Activated CD8-positive, alpha-beta memory T cell treated with anti-CD3 and anti-CD28 coated beads for 24 hours (primary cell): ENCODE results near the gene NLRC3.
A peak's percentile ranks its signal among the peaks of the same experiment; 100 is the strongest.
"Not testable (repeated sequence)": the region's sequence is repeated elsewhere in the genome, so short reads cannot be mapped to it uniquely, and the experiment has no call there.

Experiments used
- DNase-seq: peaks from one replicate; pipeline ENCODE4 v3.0.0-alpha.2; 2020

Gene NLRC3

DNA sequence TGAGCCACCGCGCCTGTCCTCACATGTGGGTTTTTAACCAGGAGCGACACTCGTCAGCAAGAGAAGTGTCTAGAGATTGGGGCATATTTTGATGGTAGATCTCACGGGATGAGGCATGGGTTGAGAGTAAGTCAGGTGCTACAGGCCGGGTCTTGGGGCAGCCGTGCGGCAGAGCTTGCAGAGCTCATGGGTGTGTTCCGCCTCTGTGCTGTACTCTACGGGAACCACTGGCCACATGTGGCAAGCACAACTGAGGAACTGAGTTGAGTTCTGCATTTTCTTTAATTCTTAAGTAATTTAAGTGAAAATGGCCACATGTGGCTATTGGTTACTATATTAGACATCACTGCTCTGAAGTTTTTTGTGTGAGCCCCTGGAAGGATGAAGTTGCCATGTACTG is 66.8 kb downstream of the NLRC3 start:
- DNase-seq, result no peak

- DNase-seq, result peak; percentile 78
Measured at GRCh38 chr16:3509470-3509928, 67.7 kb downstream of the NLRC3 start.

DNA sequence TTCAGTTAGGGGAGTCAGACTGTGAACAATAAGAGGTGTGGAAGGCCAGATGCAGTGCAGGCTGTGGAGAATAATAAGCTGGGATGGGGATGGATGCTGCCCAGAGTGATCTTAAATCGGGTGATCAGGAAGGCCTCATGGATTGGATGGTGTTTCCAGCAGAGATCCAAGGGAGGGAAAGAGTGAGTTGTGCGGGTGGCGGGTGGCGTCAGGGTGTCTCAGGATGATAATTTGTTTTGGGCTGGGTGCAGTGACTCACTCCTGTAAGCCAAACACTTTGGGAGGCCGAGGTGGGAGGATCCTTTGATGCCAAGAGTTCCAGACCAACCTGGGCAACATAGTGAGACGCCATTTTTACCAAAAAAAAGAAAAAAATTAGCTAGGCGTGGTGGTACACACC is 68.5 kb downstream of the NLRC3 start:
- no peak for DNase-seq

DNA sequence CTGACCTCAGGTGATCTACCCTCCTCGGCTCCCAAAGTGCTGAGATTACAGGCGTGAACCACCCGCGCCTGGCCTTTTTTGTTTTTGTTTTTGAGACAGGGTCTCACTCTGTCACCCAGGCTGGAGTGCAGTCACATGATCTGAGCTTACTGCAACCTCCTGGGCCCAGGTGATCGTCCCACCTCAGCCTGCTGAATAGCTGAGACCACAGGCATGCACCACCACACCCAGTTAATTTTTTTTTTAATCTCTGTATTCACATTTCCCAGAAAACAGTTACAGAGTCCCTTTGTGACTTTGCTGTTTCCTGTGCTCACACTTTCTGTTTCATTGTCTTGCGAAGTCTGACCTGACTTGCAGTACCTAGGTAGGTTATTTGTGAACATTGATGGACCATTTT is 73.7 kb downstream of the NLRC3 start:
- peak; percentile 69 for DNase-seq

- no peak for DNase-seq
Measured at GRCh38 chr16:3501783-3502400, 75.3 kb downstream of the NLRC3 start.

- DNase-seq, result not testable (repeated sequence)
Measured at GRCh38 chr16:3501412-3501761, 75.8 kb downstream of the NLRC3 start.

GRCh38 chr16:3498988-3499387 is 78.2 kb downstream of the NLRC3 start:
- no peak for DNase-seq

GRCh38 chr16:3497771-3498170 is 79.4 kb downstream of the NLRC3 start:
- DNase-seq, result no peak

GRCh38 chr16:3496386-3496785 is 80.8 kb downstream of the NLRC3 start:
- DNase-seq, result no peak

DNA sequence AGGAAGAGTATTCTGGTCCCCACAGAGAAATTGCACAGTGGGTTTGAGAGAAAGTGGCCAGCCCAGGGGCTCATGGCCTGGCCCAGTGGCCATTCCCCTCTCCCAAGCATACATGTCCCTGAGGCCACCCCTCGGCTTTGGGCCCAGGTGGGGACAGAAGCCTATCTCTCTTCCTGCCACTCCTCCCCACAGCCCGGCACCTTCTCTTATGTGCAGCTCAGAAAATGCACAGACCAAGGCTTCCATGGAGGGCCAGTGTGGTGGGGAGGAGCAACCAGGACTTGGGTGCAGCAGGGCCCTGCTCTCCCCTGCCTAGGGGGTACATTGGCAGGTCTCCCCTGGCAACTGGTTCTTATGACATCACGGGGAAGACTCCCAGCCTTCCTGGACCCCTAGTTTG is 82.0 kb downstream of the NLRC3 start, which contains the start of gene C16orf90:
Gene C16orf90 (minus strand): TSS at position 314 of the 400 bp plus-strand sequence. CDS start 68 bp downstream, at position 246.
- no peak for DNase-seq

DNA sequence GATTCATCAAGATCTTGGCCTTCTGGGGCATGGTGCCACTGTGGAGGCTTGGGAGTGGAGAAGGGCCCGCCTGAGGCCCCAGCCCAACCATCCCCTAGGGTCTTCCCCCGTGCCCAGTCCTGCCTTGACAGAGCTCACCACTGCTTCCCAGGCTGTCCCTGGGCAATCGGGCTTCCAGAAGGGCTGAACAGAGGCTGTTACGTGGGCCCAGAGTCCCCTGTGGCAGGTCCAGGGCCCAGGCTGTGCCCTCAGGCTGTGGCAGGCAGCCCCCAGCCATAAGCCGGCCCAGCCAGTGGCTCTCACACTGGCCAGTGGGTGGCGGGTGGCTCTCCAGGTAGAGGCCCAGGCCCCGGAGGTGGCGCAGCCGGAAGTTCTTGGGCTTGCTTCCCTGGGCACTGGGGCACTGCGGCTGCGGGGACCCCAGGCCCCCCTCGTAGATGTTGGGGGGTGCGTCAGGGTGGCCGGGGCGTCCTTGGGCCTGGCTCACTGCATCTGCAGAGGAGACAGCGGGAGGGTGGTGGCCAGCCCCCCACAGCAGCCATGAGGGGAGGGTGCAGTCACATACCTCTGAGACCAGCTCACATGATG is 82.7 kb downstream of the NLRC3 start:
- DNase-seq, result no peak

GRCh38 chr16:3492356-3492755 is 84.8 kb downstream of the NLRC3 start:
- no peak for DNase-seq

DNA sequence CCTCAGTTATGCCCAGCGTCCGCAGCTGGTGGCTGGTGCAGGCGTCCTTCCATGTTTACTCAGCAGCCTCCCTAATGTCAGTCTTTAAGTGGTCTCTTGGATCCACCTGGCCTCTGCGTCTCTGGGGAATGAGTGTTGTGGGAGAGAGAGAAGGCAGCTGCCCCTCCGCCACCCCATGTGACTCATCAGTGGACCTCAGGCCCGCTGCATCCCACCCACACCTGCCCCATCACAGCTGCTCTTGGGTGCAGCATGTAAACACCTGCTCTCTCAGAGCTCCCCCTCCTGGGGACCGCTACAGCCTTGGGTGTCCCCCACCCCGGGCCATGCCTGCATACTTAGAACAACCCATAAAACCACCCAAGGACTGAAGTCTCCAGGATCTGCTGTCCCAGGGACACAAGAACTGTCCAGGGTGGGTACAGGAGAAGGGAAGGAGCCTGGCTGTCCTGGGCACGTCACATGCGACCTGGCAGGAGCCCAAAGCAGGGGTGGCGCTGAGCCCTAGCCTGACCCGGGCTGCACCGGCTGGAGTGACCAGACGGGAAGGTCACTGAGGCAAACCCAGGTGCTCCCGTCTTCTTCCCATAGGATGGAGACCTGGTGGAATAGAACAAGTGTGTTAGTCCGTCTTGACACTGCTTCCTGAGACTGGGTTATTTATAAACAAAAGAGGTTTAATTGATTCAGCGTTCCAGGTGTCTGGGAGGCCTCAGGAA is 86.1 kb downstream of the NLRC3 start:
- no peak for DNase-seq
